Activated effector memory CD4-positive, alpha-beta T cell treated with anti-CD3 and anti-CD28 coated beads, Interleukin-2, amount 50 U/mL, for 16 hours (primary cell): ENCODE measurements around the gene ACAD9.
"Not testable (repeated sequence)": the region's sequence is repeated elsewhere in the genome, so short reads cannot be mapped to it uniquely, and the experiment has no call there.

Source experiments
- DNase-seq: peaks from one replicate; pipeline ENCODE4 v3.0.0-alpha.2; 2020

Gene ACAD9

DNA sequence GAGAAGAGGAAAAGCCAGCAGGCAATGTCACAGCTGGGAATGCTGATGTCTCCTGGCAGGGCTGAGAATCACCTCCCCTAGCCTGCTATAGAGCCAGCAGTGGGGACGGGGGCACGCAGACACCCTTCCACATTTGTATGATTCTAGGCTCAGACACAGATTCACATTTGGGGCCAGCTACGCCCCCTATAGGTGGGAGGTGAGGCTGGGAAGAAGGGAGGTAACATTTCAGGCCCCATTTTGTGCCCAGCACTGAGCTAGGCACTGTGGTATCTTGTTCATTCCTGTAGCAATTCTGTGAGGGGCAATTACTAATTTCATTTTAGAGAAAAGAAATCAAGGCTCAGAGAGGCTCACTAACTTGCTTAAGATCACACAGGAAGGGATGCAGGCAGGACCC lies 15.9 kb upstream of the ACAD9 start:
- no peak for DNase-seq

DNA sequence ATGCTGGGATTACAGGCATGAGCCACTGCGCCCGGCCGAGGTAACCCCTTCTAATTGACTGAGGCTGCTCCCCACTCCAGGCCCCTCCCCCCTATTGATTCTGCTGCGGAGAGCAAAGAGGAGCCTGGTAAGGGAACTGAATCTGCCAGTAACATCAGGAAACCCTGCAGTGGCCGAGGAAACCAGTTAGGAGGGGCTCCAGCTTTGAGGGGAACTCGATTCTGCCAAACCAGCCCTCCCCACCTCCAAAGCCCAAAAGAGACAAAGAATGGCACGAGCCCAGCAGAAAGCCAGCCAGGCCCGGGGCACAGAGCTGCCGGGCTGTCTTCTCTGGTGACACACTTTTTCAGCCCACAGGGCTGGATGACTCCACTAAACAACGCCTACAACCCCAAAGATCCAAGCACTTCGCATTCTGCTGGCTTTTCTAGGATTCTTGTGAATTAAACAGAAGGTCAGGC lies 15.0 kb upstream of the ACAD9 start:
- DNase-seq = no peak

DNA sequence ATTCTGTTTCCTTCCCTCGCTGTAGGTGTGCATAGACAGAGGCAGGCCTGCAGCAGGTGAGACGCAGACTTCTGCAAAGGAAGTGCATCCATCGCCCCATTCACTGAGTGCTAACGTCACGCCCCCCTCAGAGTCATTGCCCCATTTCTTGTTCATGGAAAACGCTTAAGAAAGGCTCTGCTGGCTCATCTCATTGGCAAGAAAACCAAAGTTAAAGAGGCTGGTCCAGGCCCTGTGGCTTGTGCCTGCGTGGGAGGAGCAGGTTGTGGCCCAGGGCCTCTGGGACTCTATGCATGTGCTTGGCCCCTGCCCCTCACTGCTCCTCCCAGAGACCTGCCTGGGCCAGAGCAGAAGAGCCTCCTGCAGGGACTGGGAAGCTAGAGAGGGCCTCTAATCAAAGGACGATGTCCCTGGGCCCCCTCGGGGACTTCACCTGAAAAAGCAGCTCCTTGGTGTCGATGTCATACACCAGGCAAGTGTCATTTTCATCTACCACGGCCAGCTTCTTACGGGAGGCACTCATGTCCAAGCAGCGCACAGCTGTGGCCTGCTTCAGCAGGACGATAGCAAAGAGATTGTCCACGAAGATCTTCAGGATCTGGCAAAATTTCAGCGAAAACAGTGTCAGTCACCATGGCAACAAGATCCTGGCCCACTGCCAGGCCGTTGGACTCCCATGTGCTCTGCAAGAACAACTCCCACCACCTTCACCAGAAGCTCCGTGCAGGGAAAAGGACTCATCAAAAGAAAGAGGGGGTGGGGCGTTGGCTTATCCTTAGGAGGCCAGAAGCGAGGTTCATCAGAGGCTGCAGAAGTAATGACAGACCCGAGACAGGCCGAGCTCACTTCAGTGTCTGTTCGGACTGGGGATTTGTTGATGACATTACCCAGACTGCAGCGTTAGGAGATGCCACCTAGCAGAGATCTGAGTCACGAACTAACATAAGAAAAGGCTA lies 14.3 kb upstream of the ACAD9 start:
- DNase-seq = peak; percentile 46

DNA sequence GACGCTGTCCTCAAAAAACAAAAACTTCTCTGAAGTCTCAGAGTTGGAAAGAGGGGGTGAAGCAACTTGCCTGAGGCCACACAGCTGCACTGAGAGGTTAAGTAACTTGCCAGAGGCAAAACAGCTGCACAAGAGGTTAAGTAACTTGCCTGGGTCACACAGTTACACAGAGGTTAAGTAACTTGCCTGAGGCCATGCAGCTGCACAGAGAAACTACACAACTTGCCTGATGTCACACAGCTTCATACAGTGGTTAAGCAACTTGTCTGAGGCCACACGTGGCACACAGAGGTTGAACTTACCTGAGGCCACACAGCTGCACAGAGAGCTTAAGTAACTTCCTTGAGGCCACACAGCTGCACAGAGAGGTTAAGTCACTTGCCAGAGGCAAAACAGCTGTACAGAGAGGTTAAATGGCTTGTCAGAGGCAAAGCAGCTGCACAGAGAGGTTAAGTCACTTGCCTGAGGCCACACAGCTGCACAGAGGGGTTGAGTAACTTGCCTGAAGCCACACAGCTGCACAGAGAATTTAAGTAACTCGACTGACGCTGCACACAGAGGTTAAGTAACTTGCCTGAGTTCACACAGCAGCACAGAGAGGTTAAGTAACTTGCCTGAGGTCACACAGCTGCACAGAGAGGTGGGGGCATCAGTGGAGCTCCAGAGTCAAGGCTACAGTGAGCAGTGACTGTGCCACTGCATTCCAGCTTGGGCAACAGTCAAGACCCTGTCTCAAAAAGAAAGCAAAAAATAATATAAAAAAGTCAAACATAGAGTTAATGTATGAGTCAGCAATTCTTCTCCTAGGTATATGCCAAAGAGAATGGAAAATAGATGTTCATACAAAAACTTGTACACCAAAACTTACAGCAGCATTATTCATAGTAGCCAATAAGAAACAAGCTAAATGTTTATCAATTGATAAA lies 12.0 kb upstream of the ACAD9 start:
- peak; percentile 27 for DNase-seq

DNA sequence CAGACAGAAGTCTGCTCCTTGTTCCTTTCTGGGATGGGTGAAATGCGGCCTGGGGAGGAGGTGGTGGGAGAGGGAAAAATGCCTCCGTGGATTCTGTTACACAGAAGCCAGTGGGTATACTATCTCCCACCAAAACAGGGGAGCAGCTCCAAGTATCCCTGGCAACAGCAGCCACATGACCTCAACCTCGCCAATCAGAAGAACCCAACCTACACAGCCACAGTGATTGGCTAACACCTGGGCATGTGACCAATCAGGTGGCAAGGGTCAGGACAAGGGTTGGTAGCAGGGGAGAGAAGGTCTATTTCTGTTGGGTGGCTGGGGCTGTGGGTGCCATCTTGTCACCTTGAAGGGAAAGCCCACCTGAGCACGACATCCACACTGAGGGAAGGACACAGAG lies 9.1 kb upstream of the ACAD9 start:
- no peak for DNase-seq

DNA sequence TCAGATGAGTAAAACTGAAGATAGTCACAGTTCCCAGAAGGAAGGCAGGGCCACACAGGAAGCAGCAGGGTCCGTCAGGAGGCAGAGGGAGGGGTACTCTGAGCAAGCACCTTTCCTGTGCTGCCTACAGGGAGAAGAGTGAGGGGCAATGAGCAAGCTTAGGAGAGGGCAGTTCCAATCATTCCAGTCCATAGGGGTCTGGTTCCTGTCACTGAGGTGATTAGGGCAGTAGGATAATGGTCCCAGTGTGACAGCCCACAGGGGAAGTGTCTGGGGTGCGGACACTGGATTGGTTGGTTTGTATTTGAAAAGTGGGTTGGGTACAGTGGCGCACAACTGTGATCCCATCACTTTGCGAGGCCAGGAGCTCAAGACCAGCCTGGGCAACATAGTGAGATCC lies 7.1 kb upstream of the ACAD9 start:
- DNase-seq = no peak

DNA sequence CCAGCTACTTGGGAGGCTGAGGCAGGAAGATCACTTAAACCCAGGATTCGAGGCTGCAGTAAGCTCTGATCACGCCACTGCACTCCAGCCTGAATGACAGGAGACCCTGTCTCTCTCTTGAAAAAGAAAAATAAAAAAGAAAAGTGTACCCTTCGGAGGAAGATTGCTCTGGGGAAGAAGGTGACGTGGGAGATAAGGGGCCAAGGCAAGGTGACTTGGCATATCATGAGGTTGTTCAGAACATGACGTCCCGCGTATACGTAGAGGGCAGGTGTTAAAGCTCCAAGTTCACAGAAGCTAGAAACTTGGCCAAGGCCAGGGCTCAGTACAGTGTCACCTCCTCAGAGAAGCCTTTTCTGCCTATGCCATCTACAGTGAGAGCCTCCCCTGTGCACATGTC lies 6.7 kb upstream of the ACAD9 start:
- DNase-seq = no peak

DNA sequence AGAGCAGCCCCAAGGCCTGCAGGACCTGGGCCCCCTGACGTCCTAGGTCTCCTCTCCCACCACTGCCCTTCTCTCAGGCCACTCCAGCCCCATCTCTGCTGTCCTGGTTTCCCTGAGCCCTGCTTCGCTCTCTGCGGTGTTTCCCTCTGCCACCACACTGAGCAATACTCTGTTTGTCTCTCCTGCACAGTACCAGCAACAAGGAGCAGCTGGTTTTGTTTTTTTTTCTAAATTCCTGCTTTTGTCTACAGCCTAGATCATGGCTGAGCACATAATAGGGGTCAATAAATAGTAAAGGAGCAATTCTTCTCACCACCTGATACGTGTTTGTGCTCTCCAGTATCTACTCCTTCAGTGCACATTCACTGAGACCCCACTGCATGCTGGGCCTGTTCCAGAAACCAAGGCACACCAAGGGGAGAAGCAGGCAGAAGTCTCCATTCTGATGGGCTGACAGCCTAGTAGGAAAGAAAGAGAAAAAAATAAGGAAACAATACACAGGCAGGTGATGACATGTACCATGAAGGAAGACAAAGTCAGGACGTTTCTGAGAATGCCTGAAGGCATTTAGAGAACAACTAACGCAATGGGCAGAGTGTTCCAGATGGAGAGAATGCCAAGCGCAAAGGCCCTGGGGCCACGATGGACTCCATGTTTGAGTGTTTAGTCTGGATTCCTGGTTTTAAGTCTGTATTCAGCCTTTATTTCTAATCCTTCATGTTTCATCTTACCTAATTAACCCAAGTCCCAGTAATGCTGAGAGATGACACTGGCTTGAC lies 6.0 kb upstream of the ACAD9 start:
- no peak for DNase-seq

DNA sequence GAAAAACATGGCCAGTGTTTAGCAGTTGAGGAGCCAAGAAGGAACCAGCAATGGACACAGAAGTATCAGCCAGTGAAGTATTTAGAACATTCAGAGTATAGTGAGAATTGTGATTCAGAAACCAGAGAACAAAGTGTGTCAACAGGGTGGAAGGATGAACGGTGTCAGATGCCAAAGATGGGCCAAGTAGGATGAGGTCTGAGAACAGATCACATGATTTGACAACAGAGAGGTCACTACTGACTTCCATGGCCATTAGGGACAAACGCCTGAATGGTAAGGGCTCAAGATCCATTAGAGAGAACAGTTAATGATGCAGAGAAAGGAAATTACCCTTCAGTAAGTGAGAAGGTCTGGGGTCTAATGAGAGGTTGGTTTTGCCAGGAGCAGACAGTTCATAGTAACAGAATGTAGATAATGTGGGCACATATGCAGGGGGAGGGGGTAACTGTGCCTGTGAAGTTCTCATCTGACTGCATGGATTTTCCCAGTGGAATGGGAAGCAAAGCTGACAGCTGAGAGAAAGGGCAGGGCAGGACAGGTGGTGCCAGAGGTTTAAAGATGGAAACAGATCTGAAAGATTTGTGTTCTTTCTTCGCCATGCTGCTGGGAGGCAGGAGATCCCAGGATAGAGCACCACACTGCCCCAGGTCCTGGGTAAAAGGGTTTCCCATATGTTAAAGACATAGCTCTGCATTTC lies 4.8 kb upstream of the ACAD9 start:
- no peak for DNase-seq

DNA sequence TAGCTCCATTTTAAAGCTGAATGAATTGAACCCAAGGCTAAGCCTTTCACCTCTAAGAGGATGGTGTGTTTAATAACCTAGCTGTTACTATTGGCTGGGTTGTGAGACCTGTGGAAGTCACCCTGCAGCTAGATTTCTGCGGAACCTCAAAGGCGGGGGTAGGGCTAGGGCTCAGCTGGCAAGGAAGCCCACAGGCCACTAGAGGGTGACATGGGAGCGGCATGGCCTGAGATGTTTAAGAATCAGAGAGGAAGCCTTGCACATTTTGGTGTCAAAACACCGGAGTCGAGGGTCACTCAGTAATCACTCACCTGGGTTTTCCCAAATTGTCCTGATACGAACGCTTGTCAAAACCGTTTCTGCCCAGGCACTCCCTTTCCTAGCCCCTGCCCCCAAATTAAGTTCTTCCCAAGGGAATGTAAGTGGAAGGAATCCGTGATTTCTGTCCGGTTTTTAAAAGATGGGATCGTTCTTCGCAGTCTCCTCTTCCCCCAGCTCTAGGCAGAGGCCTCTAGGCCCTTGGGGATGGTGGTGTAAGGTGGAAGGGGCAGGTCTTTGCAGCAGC lies 3.8 kb upstream of the ACAD9 start:
- peak; percentile 85 for DNase-seq

DNA sequence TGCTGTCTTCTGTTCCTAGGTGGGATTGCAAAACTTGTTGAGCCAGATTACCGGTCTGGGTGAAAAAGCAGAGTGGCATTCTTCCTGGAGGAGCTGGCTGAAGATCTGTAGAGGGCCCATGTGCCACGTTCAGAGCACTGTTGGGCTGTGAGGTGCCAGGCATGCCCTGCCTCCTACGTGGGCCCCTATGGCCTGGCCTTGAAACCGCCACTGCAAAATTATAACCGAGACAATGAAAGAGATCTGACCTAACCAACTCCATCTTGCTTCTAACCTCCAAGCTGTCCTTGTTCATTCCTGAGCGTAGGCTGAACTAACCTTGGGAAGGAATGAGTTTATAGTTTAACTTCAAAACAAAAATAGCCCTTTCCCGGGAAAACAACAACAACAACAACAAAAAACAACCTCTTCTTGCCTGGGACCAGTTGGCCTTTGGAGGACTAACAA lies 1.4 kb upstream of the ACAD9 start:
- DNase-seq = no peak

DNA sequence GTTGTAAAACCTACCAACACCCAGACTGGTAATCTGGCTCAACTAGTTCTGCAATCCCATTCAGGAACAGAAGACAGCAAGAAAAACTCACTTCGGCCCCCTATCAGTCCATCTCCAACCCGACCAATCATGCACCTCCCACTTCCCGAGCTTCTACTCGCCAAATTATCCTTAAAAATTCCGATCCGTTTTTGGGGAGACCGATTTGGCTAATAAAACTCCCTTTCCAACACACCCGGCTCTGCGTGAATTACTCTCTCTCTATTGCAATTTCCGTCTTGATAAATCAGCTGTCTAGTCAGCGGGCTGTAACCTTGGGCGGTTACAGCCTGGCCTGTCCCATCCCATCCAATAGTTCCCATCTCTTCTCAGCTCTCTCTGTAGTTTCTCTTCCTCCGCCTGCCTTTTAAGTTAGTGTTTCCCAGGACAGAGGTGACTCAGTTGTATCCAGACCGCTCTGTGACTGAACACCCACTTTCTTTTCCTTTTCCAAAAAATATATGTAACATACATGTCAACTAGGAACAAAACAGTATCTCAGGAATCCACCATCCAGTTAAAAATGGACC lies 780 bp upstream of the ACAD9 start:
- DNase-seq = no peak

DNA sequence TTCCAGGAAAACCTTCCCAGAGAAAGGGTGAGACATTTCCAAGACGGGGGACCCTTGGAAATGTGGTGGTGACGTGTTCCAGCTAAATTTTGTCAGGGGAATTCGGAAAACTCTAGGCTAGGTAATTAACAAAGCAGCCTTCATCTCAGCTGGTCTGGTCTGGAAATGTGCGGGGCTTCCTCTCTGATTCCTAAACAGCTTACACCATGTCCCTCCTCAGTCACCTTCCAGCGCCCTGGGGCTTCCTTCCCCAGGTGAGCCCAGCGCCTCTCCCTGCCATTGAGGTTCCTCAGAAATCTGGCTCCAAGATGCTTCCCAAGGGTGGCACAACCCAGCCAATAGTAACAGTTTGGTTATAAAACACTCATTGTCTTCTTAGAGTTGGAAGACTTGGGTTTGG lies 571 bp downstream of the ACAD9 start:
- DNase-seq = no peak

DNA sequence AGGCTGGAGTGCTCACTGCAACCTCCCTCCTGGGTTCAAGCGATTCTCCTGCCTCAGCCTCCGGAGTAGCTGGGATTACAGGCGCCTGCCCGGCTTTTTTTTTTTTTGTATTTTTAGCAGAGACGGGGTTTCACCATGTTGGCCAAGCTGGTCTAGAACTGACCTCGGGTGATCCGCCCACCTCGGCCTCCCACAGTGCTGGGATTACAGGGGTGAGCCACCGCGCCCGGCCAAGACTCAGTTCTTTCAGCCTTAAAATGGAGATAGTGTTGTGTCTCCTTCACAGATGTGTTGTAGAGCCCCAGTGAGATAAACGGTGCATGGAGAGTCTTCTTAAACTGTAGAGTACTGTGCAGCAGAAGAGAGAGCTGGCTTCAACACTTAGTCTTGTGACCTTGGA lies 1.0 kb downstream of the ACAD9 start:
- DNase-seq = not testable (repeated sequence)

DNA sequence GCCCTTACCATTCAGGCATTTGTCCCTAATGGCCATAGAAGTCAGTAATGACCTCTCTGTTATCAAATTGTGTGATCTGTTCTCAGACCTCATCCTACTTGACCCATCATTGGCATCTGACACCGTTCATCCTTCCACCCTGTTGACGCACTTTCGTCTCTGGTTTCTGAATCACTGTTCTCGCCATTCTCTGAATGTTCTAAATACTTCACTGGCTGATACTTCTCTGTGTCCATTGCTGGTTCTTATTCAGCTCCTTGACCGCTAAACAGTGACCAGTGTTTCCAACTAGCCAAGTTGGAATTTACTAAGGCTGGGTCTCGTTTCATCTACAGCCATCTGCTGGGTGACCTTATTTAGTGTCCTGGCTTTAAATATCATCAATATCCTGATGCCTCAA lies 2.2 kb downstream of the ACAD9 start:
- no peak for DNase-seq

DNA sequence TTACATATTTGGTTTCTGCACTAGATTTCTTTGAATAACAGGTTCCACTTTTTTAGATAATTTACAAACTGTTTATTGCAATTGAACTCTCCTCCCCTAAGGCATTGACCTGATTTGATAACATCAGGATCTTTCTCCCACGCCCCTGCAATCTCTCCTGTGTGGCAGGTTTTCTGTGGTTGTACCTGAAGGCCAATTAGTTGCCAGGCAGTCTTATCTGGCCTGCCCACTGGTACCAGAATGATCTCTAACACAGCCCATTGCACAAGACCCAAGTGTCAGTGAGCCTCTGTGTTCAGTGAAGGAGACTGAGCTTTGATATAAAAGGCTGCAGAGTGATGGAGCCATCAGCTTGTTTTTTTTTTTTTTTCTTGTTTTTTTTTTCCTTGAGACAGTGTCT lies 3.3 kb downstream of the ACAD9 start:
- no peak for DNase-seq

DNA sequence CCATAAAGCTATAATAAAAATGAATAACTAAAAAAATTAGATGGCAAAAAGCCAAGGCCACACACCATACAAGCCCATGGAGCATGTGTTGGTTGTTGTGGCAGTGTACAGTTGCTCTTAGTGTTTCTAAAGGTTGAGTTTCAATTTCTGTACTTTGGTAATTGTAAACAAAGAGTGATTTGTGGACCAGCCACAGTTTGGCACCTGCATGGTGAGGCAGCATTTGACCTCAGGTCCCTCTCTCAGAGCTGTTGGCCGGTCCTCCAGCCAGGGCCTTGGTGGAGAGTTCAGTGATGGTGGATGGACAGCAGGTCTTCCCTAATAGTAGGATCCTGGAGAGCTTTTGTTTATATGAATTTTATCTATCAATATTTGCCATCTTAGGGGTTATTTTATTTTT lies 5.6 kb downstream of the ACAD9 start:
- DNase-seq = no peak

DNA sequence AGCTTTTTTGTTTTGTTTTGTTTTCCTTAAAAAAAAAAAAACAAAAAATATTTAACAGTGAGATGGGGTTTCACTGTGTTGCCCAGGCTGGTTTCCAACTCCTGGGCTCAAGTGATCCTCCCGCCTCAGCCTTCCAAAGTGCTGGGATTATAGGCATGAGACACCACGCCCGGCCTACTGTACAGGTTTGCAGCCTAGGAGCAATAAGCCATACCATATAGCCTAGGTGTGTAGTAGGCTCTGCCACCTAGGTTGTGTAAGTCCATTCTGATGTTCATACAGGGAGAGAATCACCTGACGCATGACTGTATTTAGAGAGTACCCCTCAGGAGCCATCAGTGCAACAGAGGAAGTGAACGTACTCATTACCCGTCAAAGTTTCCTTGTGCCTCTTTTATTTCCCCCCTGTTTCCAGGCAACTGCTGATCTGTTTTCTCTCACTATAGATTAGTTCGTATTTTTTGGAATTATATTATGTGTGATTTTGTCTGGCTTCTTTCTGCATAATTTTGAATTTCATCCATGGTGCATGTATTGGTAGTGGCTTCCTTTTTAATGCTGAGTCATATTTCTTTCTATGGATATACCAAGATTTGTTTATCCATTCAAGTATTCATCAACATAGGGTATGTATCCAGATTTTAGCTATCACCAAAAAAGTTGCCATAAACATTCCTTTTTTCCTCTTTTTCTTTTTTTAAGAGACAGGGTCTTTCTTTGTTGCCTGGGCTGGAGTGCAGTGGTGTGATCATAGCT lies 9.9 kb downstream of the ACAD9 start:
- DNase-seq = peak; percentile 27

DNA sequence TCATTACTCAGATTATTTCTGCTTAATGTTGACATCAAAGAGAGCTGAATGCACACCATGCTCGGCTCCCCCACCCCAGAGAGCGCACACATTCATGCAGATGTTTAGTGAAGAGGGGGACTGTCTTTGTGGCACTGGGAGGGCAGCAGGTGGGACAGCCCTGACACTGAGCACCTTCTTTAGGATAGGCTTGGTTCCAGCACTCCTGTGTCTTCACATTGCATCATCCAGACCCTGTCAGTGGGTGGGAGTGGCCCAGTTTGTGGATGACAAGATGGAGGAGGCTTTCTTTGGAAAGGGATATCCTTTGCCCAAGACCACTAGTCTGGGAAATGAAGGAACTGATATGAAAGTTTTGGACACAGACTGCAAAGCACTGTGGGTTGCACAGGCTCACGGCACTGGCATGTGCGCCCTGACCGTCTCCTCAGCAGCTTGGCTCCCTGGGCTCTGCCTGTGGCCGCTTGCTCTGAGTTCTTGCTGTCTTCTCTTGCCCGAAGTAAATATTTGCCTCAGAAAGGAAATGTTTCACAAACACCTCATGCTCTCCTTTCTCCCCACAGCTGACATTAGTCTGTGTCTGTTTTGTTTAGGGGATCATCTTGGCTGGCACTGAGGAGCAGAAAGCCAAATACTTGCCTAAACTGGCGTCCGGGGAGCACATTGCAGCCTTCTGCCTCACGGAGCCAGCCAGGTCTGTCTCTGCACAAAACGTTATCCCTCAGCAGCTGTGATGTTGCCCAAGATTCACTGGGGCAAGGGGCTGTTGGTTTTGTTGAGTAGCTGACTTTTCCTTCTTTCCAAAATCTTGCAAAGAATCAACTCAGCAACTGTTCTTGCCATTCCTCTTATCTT lies 16.6 kb downstream of the ACAD9 start:
- DNase-seq = no peak

DNA sequence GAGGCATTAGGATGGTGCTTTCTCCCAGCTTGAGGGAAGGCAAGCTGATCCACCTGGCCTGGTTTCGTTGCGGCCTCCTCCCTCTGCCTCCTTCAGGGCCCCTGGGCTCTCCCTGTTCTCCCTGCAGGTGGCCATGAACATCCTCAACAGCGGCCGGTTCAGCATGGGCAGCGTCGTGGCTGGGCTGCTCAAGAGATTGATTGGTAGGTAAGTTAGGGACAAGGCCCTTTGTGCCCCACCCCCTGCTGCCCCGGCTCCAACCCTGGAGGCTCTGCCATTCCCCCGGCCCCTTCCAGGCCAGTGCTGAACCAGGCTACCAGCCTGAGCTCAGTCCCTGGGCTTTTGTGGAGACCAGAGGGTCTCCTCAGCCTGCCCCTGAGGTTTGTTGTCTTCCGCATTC lies 23.0 kb downstream of the ACAD9 start:
- DNase-seq = no peak
